Activated naive CD8-positive, alpha-beta T cell treated with anti-CD3 and anti-CD28 coated beads, Interleukin-2, amount 50 U/mL, for 24 hours (primary cell): ENCODE data around the gene STAT6.
"Not testable (repeated sequence)": the region's sequence is repeated elsewhere in the genome, so short reads cannot be mapped to it uniquely, and the experiment has no call there.

Experiments
- ATAC-seq: fragments of 150-1000 bp; cut with Tn5 transposase; one replicate; pipeline ENCODE4 v1.10.0; 2021
- DNase-seq: peaks from one replicate; pipeline ENCODE4 v3.0.0; 2021
- H3K27ac Mint-ChIP-seq: one replicate; pipeline ENCODE4 v1.8.0; 2021; ENCODE audit warnings: mild to moderate bottlenecking, mixed read lengths
- H3K27me3 Mint-ChIP-seq: one replicate; pipeline ENCODE4 v1.8.0; 2021; ENCODE audit warnings: mixed read lengths
- H3K36me3 Mint-ChIP-seq: one replicate; pipeline ENCODE4 v1.8.0; 2021; ENCODE audit warnings: low read depth, mixed read lengths
- H3K4me1 Mint-ChIP-seq: one replicate; pipeline ENCODE4 v1.8.0; 2021; ENCODE audit warnings: mixed read lengths
- H3K4me3 Mint-ChIP-seq: one replicate; pipeline ENCODE4 v1.8.0; 2021; ENCODE audit warnings: mild to moderate bottlenecking, moderate library complexity, mixed read lengths
- H3K9me3 Mint-ChIP-seq: one replicate; pipeline ENCODE4 v1.8.0; 2021; ENCODE audit warnings: mixed read lengths

STAT6 gene

GRCh38 chr12:57053901-57054300 is 57.3 kb downstream of the STAT6 start:
- not testable (repeated sequence) for H3K4me3 Mint-ChIP-seq, H3K27ac Mint-ChIP-seq, DNase-seq

GRCh38 chr12:57053146-57053545 is 58.0 kb downstream of the STAT6 start:
- not testable (repeated sequence) for DNase-seq
- H3K36me3 Mint-ChIP-seq = peaks cover 41% of the 10 kb centered on the region

More at GRCh38 chr12:57053901-57054300, 57.3 kb downstream of the STAT6 start:
- peaks cover 28% of the 10 kb centered on the region for H3K4me1 Mint-ChIP-seq
- not testable (repeated sequence) for H3K9me3 Mint-ChIP-seq, H3K27me3 Mint-ChIP-seq, ATAC-seq
- peaks cover 48% of the 10 kb centered on the region for H3K36me3 Mint-ChIP-seq

DNA sequence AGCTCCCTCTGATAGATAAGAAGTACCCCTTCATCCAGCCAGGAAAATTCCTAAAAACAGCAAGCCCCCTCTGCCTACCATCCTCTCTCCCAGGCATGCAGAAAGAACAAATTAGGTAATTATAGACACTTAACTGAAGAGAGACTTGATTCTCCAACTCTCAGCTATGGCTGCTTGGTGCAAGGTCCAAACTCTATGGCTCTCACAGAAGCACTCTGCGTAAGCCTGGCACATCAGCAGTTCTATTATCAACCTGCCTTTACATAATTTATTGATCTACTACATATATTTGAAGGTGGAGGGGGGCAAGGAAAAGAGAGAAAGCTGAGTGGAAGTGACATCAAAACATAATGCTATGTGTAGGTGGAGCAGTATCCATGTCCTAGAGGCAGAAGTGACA is 60.2 kb downstream of the STAT6 start:
- ATAC-seq = no peak
- Mint-ChIP-seq H3K9me3 (no peaks in the 10 kb centered on the region), H3K27ac (no peak overlapping the region)

More at GRCh38 chr12:57053146-57053545, 58.0 kb downstream of the STAT6 start:
- H3K27ac Mint-ChIP-seq, H3K4me3 Mint-ChIP-seq, H3K9me3 Mint-ChIP-seq, ATAC-seq, H3K27me3 Mint-ChIP-seq: not testable (repeated sequence)
- peaks cover 28% of the 10 kb centered on the region for H3K4me1 Mint-ChIP-seq

GRCh38 chr12:57049890-57050289 is 61.3 kb downstream of the STAT6 start, which contains the start of gene MYO1A:
Gene MYO1A (minus strand): TSS chr12:57050129. CDS start chr12:57048323, 1,806 bp downstream.
- H3K36me3 Mint-ChIP-seq = peaks cover 16% of the 10 kb centered on the region
- DNase-seq (no peak), ATAC-seq (no peak)
- H3K27ac Mint-ChIP-seq = no peak within 1 kb of the TSS
- peaks cover 53% of the 10 kb centered on the region for H3K4me1 Mint-ChIP-seq
- H3K4me3 Mint-ChIP-seq = no peak within 1 kb of the TSS
- H3K27me3 Mint-ChIP-seq = no peaks in the 10 kb centered on the region
- no peaks in the 10 kb centered on the region for H3K9me3 Mint-ChIP-seq

More for the DNA sequence above, 60.2 kb downstream of the STAT6 start:
- no peak for DNase-seq
- no peaks in the 10 kb centered on the region for H3K27me3 Mint-ChIP-seq
- peaks cover 23% of the 10 kb centered on the region for H3K36me3 Mint-ChIP-seq
- H3K4me3 Mint-ChIP-seq = no peak overlapping the region
- H3K4me1 Mint-ChIP-seq = peaks cover 46% of the 10 kb centered on the region

DNA sequence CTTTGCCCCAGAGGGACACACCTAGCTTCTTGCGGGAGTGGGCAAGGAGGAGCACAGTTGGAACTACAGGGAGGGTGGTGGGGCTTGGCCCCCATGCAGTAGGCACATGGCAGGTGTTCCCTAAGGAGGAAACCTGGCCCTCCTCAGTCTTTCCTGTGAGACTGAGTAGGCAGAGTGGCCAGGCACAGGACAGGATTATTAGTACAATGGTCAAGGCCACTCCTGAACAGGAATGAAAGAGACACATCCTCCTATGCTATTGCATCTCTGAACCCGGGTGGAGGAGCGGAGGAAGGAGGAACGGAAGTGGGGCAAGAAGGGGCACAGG is 62.1 kb downstream of the STAT6 start:
- DNase-seq (no peak), ATAC-seq (no peak)
- Mint-ChIP-seq H3K27ac (no peak overlapping the region), H3K4me1 (peaks cover 55% of the 10 kb centered on the region), H3K27me3 (no peaks in the 10 kb centered on the region), H3K36me3 (peaks cover 13% of the 10 kb centered on the region), H3K9me3 (no peaks in the 10 kb centered on the region), H3K4me3 (no peak overlapping the region)

DNA sequence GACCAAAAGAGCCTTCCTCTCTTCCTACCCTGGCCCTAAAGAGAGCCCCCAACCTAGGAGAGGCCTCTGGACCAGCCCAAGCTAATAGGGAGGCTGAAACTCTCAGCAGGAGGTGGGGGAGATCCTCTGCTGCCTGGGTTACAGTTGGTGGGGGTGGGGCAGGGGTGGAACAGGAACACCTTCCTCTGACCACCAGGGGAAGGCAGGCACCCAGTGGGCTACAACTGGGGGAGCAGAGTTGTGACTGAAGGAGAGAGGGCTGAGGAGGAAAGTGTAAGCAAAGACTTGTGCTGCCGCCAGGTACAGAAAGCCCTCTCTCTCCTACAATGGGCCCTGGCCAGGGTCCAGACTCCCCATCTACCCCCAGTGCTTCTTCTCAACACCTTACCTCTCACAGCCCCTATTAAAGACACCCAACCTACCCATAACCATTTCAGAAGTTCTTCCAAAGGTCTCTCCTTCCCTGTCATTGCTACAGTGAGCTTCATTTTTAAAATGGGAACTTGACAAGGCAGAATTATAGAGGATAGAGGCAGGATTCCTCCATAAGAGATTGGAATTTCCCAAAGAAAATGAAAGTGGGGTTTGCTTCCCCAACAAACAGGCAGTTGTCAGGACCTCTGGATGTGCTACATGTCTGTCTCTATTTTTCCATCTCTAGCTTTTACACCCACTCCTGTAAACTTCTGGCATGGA is 62.6 kb downstream of the STAT6 start:
- Mint-ChIP-seq H3K27me3 (no peaks in the 10 kb centered on the region), H3K27ac (peak overlapping the region; percentile 45), H3K36me3 (peaks cover 8% of the 10 kb centered on the region), H3K9me3 (no peaks in the 10 kb centered on the region), H3K4me1 (peaks cover 55% of the 10 kb centered on the region), H3K4me3 (no peak overlapping the region)
- DNase-seq = no peak
- ATAC-seq = no peak

DNA sequence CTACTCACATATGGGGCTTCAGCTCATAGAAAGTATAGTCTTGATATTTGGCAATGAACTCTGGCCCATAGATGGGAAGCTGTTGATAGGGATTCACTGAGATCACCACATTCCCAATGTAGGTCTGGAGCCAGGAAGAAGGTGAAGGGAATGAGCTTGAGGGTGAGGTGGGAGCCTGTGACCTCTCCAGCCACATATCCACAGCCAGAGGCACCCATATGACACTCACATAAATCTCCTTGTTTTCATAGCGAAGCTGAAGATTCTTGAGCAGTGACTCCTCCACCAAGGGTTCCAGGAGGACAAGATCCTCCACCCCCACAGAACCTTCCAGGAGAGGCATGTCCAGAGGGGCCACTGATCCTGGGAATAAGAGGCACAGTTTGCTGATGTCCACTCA is 63.2 kb downstream of the STAT6 start:
- Mint-ChIP-seq H3K27ac (peak overlapping the region; percentile 81), H3K4me1 (peaks cover 55% of the 10 kb centered on the region), H3K36me3 (peaks cover 2% of the 10 kb centered on the region), H3K4me3 (no peak overlapping the region), H3K9me3 (no peaks in the 10 kb centered on the region), H3K27me3 (no peaks in the 10 kb centered on the region)
- no peak for ATAC-seq
- no peak for DNase-seq

GRCh38 chr12:57046947-57047890 is 63.9 kb downstream of the STAT6 start:
- ATAC-seq = peak; percentile 93
- Mint-ChIP-seq H3K4me3 (peak overlapping the region; percentile 5), H3K27me3 (no peaks in the 10 kb centered on the region), H3K9me3 (no peaks in the 10 kb centered on the region), H3K4me1 (peaks cover 55% of the 10 kb centered on the region), H3K27ac (peak overlapping the region; percentile 81), H3K36me3 (no peaks in the 10 kb centered on the region)
- peak; percentile 70 for DNase-seq

DNA sequence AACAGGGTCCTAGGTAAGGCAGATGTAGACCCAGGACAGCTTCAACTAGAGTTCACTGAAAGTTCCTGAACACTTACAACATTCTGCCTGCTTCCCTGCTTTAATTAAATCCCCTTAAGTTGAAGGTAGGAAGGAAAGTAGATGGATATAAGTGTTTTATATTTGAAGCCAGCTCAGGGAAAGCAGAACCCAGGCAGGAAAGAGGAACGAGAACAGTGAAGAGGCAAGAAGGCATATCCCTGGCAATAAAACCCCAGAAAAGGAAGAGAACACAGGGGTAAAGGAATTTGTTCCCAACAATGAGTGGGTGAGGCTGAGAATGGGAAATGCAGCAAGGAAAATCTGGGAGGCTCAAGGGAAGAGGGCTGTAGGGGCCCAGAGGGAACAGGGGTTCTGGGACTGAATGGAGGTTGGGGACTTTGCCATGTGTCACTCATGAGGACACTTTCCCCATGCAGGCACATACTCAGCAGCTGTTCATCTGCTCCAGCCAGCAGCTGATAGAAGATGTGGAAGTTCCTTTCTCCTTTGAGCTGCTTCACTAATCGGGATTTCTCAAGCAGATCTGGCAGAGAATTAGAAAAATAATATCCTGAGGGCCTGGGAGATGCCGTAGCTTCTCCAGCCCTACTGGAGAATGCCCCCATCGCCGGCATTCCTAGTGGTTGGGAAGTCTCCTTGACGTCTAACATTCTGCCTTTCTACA is 64.9 kb downstream of the STAT6 start:
- Mint-ChIP-seq H3K4me1 (peaks cover 50% of the 10 kb centered on the region), H3K36me3 (no peaks in the 10 kb centered on the region), H3K27ac (peak overlapping the region; percentile 81), H3K9me3 (no peaks in the 10 kb centered on the region), H3K4me3 (no peak overlapping the region), H3K27me3 (no peaks in the 10 kb centered on the region)
- no peak for ATAC-seq
- no peak for DNase-seq
